GM18909 (cell line): ENCODE data around the gene TEX14.

Experiments used
- ATAC-seq: cut with Tn5 transposase; IDR thresholded peaks from one replicate; pipeline ENCODE4 v1.9.1; 2021; ENCODE audit warnings: mild to moderate bottlenecking; ENCODE audit not compliant: unreplicated experiment, poor library complexity

Gene TEX14

GRCh38 chr17:58691701-58692238 is at the start of gene TEX14:
TEX14 (minus strand) TSS chr17:58692045; CDS start chr17:58652001, 40,044 bp downstream.
- ATAC-seq: no peak

- no peak for ATAC-seq
These were observed 49.3 kb upstream of the TEX14 start for GRCh38 chr17:58741121-58741625.

- no peak for ATAC-seq
These were observed 43.0 kb upstream of the TEX14 start for GRCh38 chr17:58734811-58735210.

DNA sequence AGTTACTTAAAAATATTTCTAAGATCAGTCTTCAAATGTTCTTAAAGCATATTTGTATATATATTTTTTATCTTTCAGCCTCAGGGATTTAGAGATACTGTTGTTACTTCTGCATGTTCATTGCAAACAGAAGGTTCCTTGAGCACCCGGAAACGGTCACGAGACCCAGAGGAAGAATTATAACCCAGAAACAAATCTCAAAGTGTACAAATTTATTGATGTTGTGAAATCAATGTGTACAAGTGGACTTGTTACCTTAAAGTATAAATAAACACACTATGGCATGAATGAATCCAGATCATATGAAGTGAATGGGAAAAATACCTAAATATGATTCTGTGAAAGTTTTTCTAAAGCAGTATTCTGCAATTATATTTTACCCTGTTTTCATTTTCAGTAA is 42.2 kb upstream of the TEX14 start:
- no peak for ATAC-seq

GRCh38 chr17:58730937-58731336 is 39.1 kb upstream of the TEX14 start:
- ATAC-seq: no peak

DNA sequence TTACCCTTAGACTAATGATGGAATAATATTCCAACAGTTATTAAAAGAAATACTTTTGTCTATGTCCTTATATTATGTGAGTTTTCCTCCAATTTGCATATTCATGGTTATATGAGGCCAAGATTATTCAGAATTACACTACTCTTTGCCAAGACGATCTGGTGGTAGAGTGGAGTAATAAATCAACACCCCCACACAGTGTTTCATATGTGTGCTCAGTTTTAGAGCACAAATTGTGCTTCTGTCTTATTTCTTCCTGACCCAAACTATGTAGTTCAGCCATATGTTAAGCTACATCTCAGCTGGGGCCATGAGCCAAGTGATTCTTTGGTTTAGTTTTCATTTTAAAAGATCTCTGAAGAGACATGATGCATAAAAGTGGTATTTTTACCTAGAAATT is 37.0 kb upstream of the TEX14 start:
- ATAC-seq: no peak

- no peak for ATAC-seq
These were observed 30.9 kb upstream of the TEX14 start for GRCh38 chr17:58722696-58723095.

DNA sequence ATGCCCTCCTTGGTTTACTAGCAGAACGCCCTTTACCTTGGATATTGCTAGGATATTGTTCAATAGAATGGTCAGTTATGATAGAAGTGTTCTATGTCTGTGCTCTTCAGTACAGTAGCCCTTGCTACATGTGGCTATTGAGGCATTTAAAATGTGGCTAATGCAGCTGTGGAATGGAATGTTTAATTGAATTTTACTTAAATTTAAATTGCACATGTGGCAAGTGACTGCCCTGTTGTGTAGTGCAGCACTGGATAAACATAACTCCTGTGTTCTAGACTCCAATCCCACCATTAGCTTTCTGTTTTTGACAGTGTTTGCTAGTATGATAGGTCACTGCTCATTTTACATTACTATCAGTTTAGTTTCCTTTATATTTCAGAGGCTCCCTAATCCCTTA is 30.4 kb upstream of the TEX14 start:
- ATAC-seq: no peak

- no peak for ATAC-seq
These were observed 19.2 kb upstream of the TEX14 start for GRCh38 chr17:58710948-58711552.

DNA sequence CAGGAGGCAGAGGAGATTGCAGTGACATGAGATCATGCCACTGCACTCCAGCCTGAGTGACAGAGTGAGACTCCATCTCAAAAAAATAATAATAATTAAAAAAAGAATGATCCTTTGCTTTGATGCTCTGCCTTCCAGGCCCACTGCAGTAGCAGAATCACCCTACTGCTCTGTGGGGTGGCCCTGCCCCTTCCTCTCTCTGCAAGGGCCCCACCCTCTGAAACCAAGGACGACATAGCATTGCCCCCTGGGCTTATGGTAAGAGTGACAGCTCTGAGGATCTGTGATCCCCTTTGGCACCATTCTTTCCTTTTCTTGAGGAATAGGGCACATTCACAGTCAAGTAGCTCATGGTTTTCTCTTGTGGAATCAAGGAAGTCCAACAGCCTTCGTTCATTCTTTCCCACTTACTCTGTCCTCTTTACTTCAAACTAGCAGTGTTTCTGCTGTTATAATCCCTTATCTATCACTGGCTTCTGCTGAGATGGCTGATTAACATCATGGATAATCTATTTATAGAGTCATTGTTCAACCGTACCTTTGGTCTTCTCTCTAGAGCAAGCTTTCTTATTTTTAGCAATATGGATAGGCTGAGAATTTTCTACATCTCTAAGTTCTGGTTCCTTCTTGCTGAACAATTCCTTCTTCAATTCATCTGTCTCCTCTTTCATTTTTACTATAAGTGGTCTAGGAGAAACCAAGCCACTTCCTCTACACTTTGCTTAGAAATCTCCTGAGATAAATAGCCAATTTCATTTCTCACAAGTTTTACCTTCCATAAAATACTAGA is 14.7 kb upstream of the TEX14 start:
- ATAC-seq: no peak

DNA sequence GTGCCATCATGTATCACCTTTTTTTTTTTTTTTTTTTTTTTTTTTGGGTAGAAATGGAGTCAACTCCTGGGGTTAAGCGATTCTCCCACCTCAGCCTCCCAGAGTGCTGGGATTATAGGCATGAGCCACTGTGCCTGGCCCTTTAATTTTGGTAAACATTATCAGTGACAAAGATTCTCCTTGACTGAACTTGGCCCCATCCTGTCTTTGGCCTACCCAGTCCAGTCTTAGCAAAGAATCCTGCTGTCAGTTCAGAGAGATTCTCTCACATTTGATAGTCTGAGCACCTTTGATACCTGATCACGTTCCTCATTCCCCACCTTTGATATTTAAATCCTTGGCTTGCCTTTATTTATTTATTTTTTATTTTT is 12.1 kb upstream of the TEX14 start:
- no peak for ATAC-seq

DNA sequence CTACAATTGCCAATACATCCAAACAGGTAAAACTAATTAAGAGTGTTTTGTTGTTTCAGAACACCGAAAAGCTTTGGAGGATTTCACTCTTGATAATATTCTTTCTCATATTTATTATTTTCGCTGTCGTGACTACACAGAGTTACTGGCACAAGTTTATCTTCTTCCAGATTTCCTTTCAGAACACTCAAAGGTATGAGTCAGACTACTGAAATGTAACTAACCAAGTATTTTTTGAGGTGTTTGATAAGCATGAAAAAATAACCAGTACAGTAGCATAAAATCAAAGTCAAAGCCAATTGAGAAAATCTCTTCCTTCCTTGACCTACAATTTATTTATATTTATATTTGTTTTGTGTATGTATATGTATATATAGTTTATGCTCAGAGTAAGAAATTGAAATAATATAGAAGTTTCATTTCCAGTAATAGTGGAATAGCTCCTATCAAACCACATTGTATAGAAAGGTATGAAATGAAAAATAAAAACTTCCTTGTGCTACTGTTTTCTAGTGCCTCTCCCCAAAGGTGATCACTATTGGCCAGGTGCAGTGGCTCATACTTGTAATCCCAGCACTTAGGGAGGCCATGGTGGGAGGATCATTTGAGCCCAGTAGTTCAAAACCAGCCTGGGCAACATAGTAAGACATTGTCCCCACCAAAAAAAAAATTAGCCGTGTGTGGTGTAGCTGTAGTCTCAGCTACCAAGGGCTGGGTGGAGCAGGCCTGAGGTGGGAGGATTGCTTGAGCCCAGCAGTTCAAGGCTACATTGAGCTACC is 11.5 kb upstream of the TEX14 start:
- no peak for ATAC-seq

DNA sequence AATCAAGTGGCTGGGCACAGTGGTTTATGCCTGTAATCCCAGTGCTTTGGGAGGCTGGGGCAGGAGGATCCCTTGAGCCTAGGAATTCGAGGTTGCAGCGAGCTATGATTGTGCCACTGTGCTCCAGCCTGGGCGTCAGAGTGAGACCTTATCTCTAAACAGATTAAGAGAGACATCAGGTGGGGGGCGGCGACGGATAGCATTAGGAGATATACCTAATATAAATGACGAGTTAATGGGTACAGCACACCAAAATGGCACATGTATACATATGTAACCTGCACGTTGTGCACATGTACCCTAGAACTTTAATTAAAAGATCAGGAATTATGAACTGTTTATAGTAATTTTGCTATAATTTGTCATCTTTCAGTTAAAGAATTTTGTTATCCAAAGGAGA is 10.9 kb upstream of the TEX14 start:
- ATAC-seq: no peak

- ATAC-seq: no peak
These were observed 10.2 kb upstream of the TEX14 start for GRCh38 chr17:58702045-58702476.

DNA sequence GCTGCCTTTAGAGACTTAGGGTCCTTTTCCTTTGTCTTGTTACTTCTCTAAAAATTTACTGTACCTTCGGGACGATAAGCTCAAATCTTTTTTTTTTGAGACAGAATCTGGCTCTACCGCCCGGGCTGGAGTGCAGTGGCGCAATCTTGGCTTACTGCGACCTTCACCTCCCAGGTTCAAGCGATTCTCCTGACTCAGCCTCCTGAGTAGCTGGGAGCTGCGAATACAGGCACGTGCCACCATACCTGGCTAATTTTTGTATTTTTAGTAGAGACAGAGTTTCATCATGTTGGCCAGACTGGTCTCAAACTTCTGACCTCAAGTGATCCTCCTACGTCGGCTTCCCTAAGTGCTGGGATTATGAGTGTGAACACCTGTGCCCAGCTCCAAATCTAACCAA is 7.9 kb upstream of the TEX14 start:
- no peak for ATAC-seq

DNA sequence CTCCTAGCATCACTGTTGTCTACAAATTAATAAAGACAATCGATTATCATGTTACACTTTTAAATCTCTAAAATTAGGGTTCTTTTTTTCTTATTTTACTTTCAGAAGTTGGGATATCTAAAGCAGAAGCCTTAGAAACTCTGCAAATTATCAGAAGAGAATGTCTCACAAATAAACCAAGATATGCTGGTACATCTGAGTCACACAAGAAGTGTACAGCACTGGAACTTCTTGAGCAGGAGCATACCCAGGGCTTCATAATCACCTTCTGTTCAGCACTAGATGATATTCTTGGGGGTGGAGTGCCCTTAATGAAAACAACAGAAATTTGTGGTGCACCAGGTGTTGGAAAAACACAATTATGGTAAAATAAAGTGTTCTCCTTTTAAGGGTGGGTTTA is 3.0 kb upstream of the TEX14 start:
- ATAC-seq: no peak

DNA sequence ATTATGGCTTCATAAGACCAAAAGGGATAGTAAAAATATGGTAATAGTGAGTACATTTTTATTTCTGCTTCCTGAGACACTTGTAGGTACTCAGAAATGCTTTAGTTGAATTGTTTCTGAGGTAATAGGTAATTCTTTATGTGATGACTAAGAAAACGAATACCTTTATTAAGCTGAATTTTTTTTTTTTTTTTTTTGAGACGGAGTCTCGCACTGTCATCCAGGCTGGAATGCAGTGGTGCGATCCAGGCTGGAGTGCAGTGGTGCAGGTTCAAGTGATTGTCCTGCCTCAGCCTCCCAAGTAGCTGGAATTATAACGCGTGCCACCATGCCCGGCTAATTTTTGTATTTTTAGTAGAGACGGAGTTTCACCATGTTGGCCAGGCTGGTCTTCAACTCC is 2.5 kb upstream of the TEX14 start:
- no peak for ATAC-seq

DNA sequence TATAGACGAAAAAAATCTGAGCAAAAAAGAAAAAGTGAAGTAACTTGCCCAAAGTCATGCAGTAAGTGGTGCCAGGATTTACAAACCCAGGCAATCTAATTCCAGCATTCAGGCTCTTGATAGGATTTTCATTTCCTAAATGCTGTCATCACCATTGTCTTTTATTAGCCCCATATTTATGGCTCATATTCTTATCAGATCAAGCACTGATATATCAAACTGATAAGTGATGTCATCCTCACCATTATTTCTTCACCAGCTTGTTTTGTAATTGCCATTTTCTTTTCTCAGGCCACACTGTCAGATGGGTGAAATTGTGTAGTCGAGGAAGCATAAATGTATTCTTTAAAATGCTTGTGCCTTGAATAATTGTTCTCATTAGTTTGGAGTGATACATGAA is 1.9 kb upstream of the TEX14 start:
- ATAC-seq: no peak

- ATAC-seq: no peak
These were observed 1.4 kb upstream of the TEX14 start for GRCh38 chr17:58693208-58693607.

- ATAC-seq: peak; percentile 97
These were observed 602 bp upstream of the TEX14 start, which contains the start of gene RAD51C for GRCh38 chr17:58692239-58693055. RAD51C (plus strand) TSS chr17:58692602; CDS start chr17:58692644, 42 bp downstream.
